HL-60 (cell line): Measurements from ENCODE around the gene RHO.
"Not testable (repeated sequence)": the region's sequence is repeated elsewhere in the genome, so short reads cannot be mapped to it uniquely, and the experiment has no call there.

Source experiments
- DNase-seq, 2 experiments: peaks; one replicate each; pipeline ENCODE4 v3.0.0-alpha.2; 2010 to 2020; ENCODE audit warnings: low read depth in 1 of 2, low spot score in 1 of 2
- H3K27ac ChIP-seq: fragments of 250-450 bp; sonication (Bioruptor Pico); replicated peaks from 2 replicates; pipeline ENCODE4 v1.5.1; 2020; ENCODE audit warnings: mild to moderate bottlenecking, moderate library complexity
- H3K27me3 ChIP-seq: fragments of 250-450 bp; sonication (Bioruptor Pico); 2 replicates; pipeline ENCODE4 v1.5.1; 2021; ENCODE audit warnings: mild to moderate bottlenecking, moderate library complexity; ENCODE audit not compliant: insufficient read depth, poor library complexity, severe bottlenecking
- H3K4me3 ChIP-seq: replicated peaks from 2 replicates; pipeline ENCODE4 v1.5.1; 2011; ENCODE audit warnings: mild to moderate bottlenecking, control low read depth, low read length; ENCODE audit not compliant: insufficient read depth
- CTCF ChIP-seq: IDR thresholded peaks from one replicate; pipeline ENCODE4 v1.5.1; 2011; ENCODE audit warnings: low read length, control low read depth, inconsistent platforms; ENCODE audit not compliant: insufficient read depth
- GABPA ChIP-seq: IDR thresholded peaks from 2 replicates; pipeline ENCODE4 v1.6.1; 2012; ENCODE audit warnings: low read depth
- POLR2AphosphoS5 ChIP-seq: IDR thresholded peaks from 2 replicates; pipeline ENCODE4 v1.6.1; 2012; ENCODE audit warnings: low read depth
- SPI1 ChIP-seq: IDR thresholded peaks from 2 replicates; pipeline ENCODE4 v1.6.1; 2012; ENCODE audit warnings: low read depth, mild to moderate bottlenecking, borderline replicate concordance
- TF ChIP-seq, protein P1 (sequence below): IDR thresholded peaks from 2 replicates; pipeline ENCODE4 v1.6.1; 2012; ENCODE audit warnings: low read depth; ENCODE audit not compliant: insufficient replicate concordance

RHO gene

DNA sequence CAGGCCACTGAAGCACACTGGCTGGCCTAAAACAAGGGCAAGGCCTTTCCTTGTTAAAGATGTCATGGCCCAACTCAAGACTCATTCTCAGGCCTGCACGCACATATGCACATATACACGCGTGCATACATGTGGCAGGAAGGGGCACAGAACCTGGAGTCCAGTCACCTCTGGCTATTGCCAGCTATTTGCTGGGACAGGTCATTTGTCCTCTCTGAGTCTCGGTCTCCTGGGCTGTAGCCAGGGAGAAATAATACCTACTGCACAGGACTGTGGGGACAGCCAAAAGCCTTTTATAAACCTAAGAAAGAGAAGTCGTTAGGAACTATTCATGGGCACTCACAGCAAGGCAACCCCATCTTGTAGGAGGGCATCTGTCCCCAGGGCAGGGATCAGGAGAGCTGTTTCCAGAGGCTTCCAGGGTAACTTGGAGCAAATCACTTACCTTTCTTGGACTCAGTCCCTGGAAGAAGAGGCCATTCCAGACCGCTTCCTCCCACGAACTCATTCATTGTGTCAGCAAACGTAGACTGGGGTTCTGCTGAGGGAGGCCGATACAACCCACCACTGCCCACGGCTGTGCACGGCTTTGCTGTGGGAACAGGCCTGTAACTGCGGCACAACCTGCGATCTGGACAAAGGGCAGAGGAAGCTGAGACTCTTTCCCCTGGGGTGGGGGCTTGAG, 41.1 kb upstream of the RHO start:
- no peak overlapping the region for H3K27ac ChIP-seq
- no peak for DNase-seq
- TF ChIP-seq CTCF (no peak), POLR2AphosphoS5 (no peak), SPI1 (no peak), GABPA (no peak)
- TF ChIP-seq, protein P1, sequence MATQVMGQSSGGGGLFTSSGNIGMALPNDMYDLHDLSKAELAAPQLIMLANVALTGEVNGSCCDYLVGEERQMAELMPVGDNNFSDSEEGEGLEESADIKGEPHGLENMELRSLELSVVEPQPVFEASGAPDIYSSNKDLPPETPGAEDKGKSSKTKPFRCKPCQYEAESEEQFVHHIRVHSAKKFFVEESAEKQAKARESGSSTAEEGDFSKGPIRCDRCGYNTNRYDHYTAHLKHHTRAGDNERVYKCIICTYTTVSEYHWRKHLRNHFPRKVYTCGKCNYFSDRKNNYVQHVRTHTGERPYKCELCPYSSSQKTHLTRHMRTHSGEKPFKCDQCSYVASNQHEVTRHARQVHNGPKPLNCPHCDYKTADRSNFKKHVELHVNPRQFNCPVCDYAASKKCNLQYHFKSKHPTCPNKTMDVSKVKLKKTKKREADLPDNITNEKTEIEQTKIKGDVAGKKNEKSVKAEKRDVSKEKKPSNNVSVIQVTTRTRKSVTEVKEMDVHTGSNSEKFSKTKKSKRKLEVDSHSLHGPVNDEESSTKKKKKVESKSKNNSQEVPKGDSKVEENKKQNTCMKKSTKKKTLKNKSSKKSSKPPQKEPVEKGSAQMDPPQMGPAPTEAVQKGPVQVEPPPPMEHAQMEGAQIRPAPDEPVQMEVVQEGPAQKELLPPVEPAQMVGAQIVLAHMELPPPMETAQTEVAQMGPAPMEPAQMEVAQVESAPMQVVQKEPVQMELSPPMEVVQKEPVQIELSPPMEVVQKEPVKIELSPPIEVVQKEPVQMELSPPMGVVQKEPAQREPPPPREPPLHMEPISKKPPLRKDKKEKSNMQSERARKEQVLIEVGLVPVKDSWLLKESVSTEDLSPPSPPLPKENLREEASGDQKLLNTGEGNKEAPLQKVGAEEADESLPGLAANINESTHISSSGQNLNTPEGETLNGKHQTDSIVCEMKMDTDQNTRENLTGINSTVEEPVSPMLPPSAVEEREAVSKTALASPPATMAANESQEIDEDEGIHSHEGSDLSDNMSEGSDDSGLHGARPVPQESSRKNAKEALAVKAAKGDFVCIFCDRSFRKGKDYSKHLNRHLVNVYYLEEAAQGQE = no peak

DNA sequence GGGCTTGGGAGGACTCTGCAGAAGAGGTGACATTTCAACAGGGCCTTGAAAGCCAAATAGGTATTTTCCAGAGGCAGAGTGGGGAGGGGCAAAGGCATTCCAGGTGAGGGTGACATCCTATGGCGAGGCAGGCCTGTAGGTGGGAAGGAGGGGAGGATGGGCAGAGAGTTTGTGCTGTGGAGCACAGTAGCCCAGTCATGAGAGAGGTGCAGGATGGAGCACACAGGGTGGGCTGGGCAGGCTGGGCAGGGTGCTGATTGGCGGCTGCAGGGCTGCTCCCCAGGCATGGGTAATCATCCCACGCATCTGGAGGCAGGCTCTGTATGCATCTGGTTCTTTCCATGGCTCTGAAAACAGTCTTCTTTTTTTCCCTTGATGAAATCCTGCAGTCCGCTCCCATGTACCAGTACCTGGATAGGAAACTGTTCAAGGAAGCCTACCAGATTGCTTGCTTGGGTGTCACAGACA, 40.5 kb upstream of the RHO start:
- H3K4me3 ChIP-seq, DNase-seq, H3K27ac ChIP-seq, H3K27me3 ChIP-seq: not testable (repeated sequence)

More for the DNA sequence above, 41.1 kb upstream of the RHO start:
- Histone ChIP-seq H3K27me3 (no peaks in the 10 kb centered on the region), H3K4me3 (no peak overlapping the region)

GRCh38 chr3:129489258-129489657, 39.2 kb upstream of the RHO start:
- not testable (repeated sequence) for DNase-seq, H3K27ac ChIP-seq, H3K27me3 ChIP-seq, H3K4me3 ChIP-seq

DNA sequence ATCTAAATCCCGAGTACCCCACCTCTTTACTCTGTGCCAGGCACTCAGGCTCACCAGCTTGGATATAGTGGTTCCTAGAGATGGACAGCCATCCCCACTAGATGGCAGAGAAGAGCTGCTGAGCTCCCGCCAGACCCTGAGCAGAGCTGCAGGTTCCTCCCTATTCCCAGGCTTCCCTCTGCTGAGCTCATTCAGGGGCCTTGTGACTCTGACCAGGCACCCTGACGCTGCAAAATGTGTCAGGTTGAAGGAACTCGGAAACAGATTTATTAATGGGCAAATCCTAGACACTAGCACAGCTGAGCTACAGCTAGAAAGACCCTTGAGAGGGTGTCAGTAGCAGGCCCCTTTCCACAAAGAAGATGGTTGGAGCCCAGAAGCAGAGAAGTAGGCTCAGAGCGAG, 38.2 kb upstream of the RHO start:
- Histone ChIP-seq H3K27ac (no peak overlapping the region), H3K4me3 (no peak overlapping the region), H3K27me3 (no peaks in the 10 kb centered on the region)
- TF ChIP-seq, protein P1 = no peak
- TF ChIP-seq SPI1 = peak; percentile 60; the same call in 1 of the 2 replicates
- TF ChIP-seq CTCF = peak; percentile 75
- DNase-seq = peak; percentile 77 to 80

DNA sequence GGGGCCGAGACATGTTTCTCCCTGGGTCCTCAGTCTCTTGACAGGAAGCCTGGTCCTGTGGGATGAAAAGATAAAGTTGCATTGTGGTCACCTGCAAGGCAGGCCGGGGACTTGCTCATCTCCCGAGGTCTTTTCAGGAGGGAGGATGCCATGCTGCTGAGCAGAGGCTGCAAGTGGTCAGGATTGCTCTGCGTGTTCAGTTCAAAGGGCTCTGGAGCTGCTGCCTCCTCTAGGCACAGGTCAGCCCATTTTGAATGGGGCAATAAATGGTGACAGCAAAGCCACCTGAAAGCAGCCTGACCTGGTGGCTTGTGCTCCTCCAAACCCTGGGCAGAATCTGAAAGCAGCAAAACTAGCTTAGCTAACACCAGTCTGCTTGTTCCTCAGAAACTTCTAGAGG, 37.4 kb upstream of the RHO start:
- not testable (repeated sequence) for H3K27me3 ChIP-seq, H3K4me3 ChIP-seq, H3K27ac ChIP-seq, DNase-seq
